HepG2 (cell line): ENCODE data around the gene CTRL. TPM values are rescaled to one million over a fixed set of nuclear protein-coding genes. Genes with fewer than 3 reads are reported as not detected.

Source experiments
- ATAC-seq: fragments of 200-7000 bp; cut with Tn5 transposase; 3 replicates; pipeline ENCODE4 v1.9.1; 2020; ENCODE audit warnings: mild to moderate bottlenecking, moderate library complexity
- BruUV-seq: library from RNA; stranded (reverse); fragments of 400-500 nt; replicated peaks from 2 replicates; lab custom pipeline; 2021; lab: Mats Ljungman, UMichigan
- CTCF ChIA-PET: fragments of 300-600 bp; formaldehyde crosslinking; extraction: SDS; loops from one replicate; lab custom pipeline; 2021; ENCODE audit warnings: low total read pairs, inconsistent platforms, low intra/inter-chr PET ratio; lab: Yijun Ruan, JAX
- POLR2A ChIA-PET: fragments of 350-600 bp; sonication (Branson Sonifier 250); formaldehyde crosslinking; loops from one replicate; lab custom pipeline; 2020; ENCODE audit warnings: antibody characterized with exemption, inconsistent platforms; lab: Yijun Ruan, JAX
- DNase-seq: peaks from one replicate; pipeline ENCODE4 v3.0.0-alpha.2; 2015; ENCODE audit warnings: low spot score
- FAIRE-seq: peaks from 3 replicates; lab custom pipeline; 2011; peaks lifted over from hg19 to GRCh38; lab: Jason Lieb, UNC
- H2AFZ ChIP-seq: one replicate; pipeline ENCODE4 v1.6.1; 2011; ENCODE audit warnings: low read length, inconsistent platforms
- H3K27ac ChIP-seq: fragments of 300-600 bp; 3 replicates; pipeline ENCODE4 v1.8.0; 2011; ENCODE audit warnings: mixed run types, mild to moderate bottlenecking, mixed read lengths, low read length, inconsistent platforms; ENCODE audit not compliant: insufficient read depth; ENCODE audit errors: extremely low read length
- H3K27me3 ChIP-seq, 2 experiments: fragments of 200-600 bp in 1 of 2; 2 replicates in 1 of 2; 3 replicates in 1 of 2; pipeline versions ENCODE4 v1.6.0 to v1.8.0; 2011; ENCODE audit warnings: low read length in 2 of 2, mild to moderate bottlenecking in 2 of 2, moderate library complexity in 2 of 2, inconsistent platforms in 1 of 2; ENCODE audit not compliant: insufficient read depth in 2 of 2, control insufficient read depth in 1 of 2
- H3K36me3 ChIP-seq, 2 experiments: fragments of 200-600 bp in 1 of 2; replicated peaks in 1 of 2; 2 replicates in 1 of 2; 3 replicates in 1 of 2; pipeline versions ENCODE4 v1.5.1 to v1.8.0; 2011; ENCODE audit warnings: low read length in 2 of 2, inconsistent platforms in 1 of 2; ENCODE audit not compliant: insufficient read depth in 2 of 2, control insufficient read depth in 1 of 2
- H3K4me1 ChIP-seq: 2 replicates; pipeline ENCODE4 v1.5.1; 2012; ENCODE audit warnings: low read length, inconsistent platforms; ENCODE audit not compliant: insufficient read depth
- H3K4me2 ChIP-seq: 2 replicates; pipeline ENCODE4 v1.6.0; 2011; ENCODE audit warnings: low read depth, low read length, inconsistent platforms
- H3K4me3 ChIP-seq, 3 experiments: fragments of 200-600 bp in 1 of 3; sonication (generic), shearing (Covaris generic) in 1 of 3; replicated peaks in 1 of 3; 2 replicates each; pipeline ENCODE4 v1.5.1; 2011 to 2016; ENCODE audit warnings: low read length in 3 of 3, inconsistent platforms in 2 of 3, low read depth in 2 of 3, mild to moderate bottlenecking in 2 of 3, control low read depth in 1 of 3, mixed read lengths in 1 of 3; ENCODE audit not compliant: insufficient read depth in 1 of 3
- H3K79me2 ChIP-seq: one replicate; pipeline ENCODE4 v1.6.1; 2011; ENCODE audit warnings: low read length, inconsistent platforms; ENCODE audit not compliant: insufficient read depth
- H3K9ac ChIP-seq: 2 replicates; pipeline ENCODE4 v1.6.0; 2011; ENCODE audit warnings: mild to moderate bottlenecking, low read depth, low read length, inconsistent platforms; ENCODE audit not compliant: insufficient read depth
- H3K9me3 ChIP-seq: 2 replicates; pipeline ENCODE4 v1.5.1; 2012; ENCODE audit warnings: mild to moderate bottlenecking, low read length
- H4K20me1 ChIP-seq: 2 replicates; pipeline ENCODE4 v1.6.0; 2011; ENCODE audit warnings: inconsistent platforms, mild to moderate bottlenecking, low read length, moderate library complexity; ENCODE audit not compliant: insufficient read depth
- EED ChIP-seq: sonication (generic); formaldehyde crosslinking; IDR thresholded peaks from 2 replicates; pipeline ENCODE4 v1.5.0; 2020; ENCODE audit warnings: mild to moderate bottlenecking, missing genetic modification reagents
- FOXK1 ChIP-seq: sonication (generic); formaldehyde crosslinking; IDR thresholded peaks from 2 replicates; pipeline ENCODE4 v1.4.0; 2020; ENCODE audit warnings: low read depth, missing genetic modification reagents, borderline replicate concordance
- IRF2 ChIP-seq: IDR thresholded peaks from 2 replicates; pipeline ENCODE4 v1.6.1; 2018; ENCODE audit warnings: missing genetic modification reagents, missing compliant biosample characterization
- PRDM10 ChIP-seq: sonication (generic); formaldehyde crosslinking; IDR thresholded peaks from 2 replicates; pipeline ENCODE4 v1.4.0; 2020; ENCODE audit warnings: low read depth, missing genetic modification reagents
- STAT6 ChIP-seq: sonication (generic); formaldehyde crosslinking; IDR thresholded peaks from 2 replicates; pipeline ENCODE4 v1.4.0; 2020; ENCODE audit warnings: missing genetic modification reagents, mild to moderate bottlenecking, borderline replicate concordance
- TRAFD1 ChIP-seq: sonication (generic); formaldehyde crosslinking; IDR thresholded peaks from 2 replicates; pipeline ENCODE4 v1.5.1; 2020; ENCODE audit warnings: missing genetic modification reagents, mild to moderate bottlenecking, borderline replicate concordance
- ZBTB49 ChIP-seq: sonication (generic); formaldehyde crosslinking; IDR thresholded peaks from 2 replicates; pipeline ENCODE4 v1.4.0; 2020; ENCODE audit warnings: missing genetic modification reagents, borderline replicate concordance
- ZNF232 ChIP-seq: sonication (generic); formaldehyde crosslinking; IDR thresholded peaks from 2 replicates; pipeline ENCODE4 v1.4.0; 2020; ENCODE audit warnings: missing genetic modification reagents, borderline replicate concordance
- ZNF274 ChIP-seq: sonication (generic); formaldehyde crosslinking; IDR thresholded peaks from 2 replicates; pipeline ENCODE4 v1.5.1; 2020; ENCODE audit warnings: mild to moderate bottlenecking, missing genetic modification reagents
- ZNF33A ChIP-seq: sonication (generic); formaldehyde crosslinking; IDR thresholded peaks from 2 replicates; pipeline ENCODE4 v1.5.1; 2020; ENCODE audit warnings: missing genetic modification reagents, mild to moderate bottlenecking, moderate library complexity, borderline replicate concordance
- ZNF614 ChIP-seq: IDR thresholded peaks from 2 replicates; pipeline ENCODE4 v1.6.1; 2018; ENCODE audit warnings: missing biosample characterization, missing genetic modification reagents, inconsistent platforms, borderline replicate concordance
- WGBS: methylation state at CpG from one replicate; pipeline ENCODE4 v1.1.6; 2017; ENCODE audit warnings: low lambda C conversion rate; 5-methylcytosine and 5-hydroxymethylcytosine counted together
- in situ Hi-C: cut with HindIII; loops from 2 replicates; pipeline ENCODE4 v1.10.0; 2017; ENCODE audit warnings: low pct_unique_long_range_greater_than_20kb; ENCODE audit not compliant: extremely low pct_ligation_motif_present
- intact Hi-C: fragments of 100-400 bp; cut with micrococcal nuclease; formaldehyde crosslinking; loops from one replicate; pipeline ENCODE4 v1.10.0; 2022; ENCODE audit not compliant: unreplicated experiment
- polyA plus RNA-seq, 8 experiments: library from polyadenylated mRNA; depleted of rRNA in 3 of 8; stranded (reverse) in 7 of 8; unstranded in 1 of 8; fragments of >200 nt; fragmentation: Illumina TruSeq in 4 of 8; extraction: Trizol in 4 of 8; gene quantifications; 2 replicates each; pipeline versions ENCODE4 v1.2.1 to v1.2.3, GENCODE V29; 2011 to 2016; ENCODE audit warnings: low read depth in 4 of 8, missing spikeins in 1 of 8, mixed read lengths in 1 of 8; ENCODE audit not compliant: insufficient read depth in 1 of 8
- total RNA-seq, 5 experiments: library from RNA; depleted of rRNA; stranded (reverse); fragments of >200 nt; fragmentation: Illumina TruSeq; extraction: Trizol; gene quantifications; 2 replicates each; pipeline ENCODE4 v1.2.3, GENCODE V29; 2016; ENCODE audit warnings: low read depth in 1 of 5

Gene CTRL
- total and polyA plus RNA-seq, 2 of the 13 experiments (the other 11 are each of a cell fraction or from before 2014, with no cell fraction given) = 1.9 to 2.7 TPM

DNA sequence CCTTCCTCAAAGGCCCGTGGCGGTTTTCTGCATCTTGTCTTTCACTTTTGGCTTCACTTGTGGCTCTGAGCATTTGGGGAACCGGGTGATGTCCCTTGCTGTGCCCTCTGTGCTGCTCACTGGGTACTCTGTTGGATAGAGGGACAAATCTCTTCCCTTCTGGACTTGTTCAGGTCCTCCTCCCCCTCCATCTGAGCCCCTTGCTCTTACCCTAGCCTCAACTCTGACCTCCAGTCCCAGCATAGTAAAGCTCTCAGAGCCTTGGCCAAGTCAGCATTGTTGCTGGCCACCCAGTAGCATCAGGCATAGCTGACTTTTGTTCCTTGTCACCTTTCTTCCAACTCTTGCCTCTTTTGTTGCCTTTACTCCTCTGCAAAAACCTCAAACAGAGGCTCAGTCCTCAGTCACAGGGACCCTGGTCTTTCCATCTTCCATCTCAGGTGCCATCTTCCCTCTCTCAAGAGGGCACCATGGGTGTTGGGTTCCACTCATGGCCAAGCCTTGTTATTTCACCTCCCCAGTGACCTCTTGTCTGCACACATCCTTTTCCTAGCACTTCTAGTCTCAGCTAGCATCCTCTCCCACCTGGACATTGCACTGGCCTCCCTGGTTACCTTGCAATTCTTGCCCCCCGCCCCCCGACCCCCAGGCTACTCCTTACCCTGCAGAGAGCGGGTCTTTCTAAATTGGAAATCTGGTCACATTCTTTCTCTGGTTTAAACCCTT is 5.4 kb upstream of the CTRL start:
- WGBS = 48% methylated on average over 6 of the region's 6 CpGs
- 0 out of 2 replicates have a peak, but pooled peaks have one; percentile 23 for TF ChIP-seq PRDM10 (CRISPR knock-in tag)
- TF ChIP-seq TRAFD1 (CRISPR knock-in tag) = no peak; the same call in none of the 2 replicates
- TF ChIP-seq IRF2 = 0 out of 2 replicates have a peak, but pooled peaks have one; percentile 4
- 0 out of 2 replicates have a peak, but pooled peaks have one; percentile 10 for TF ChIP-seq ZNF614 (CRISPR knock-in tag)
- TF ChIP-seq ZNF33A (CRISPR knock-in tag) = no peak
- TF ChIP-seq FOXK1 = no peak
- no peak for TF ChIP-seq ZNF274 (CRISPR knock-in tag)
- TF ChIP-seq STAT6 = no peak
- TF ChIP-seq ZBTB49 (CRISPR knock-in tag) = no peak
- peak; percentile 47; the same call in 1 of the 2 replicates for TF ChIP-seq ZNF232
- no peak for TF ChIP-seq EED (CRISPR knock-in tag)

More for the DNA sequence above, 5.4 kb upstream of the CTRL start:
- Histone ChIP-seq H2AFZ (no peak overlapping the region), H3K9ac (peak overlapping the region; percentile 92), H3K4me1 (peaks cover 41% of the 10 kb centered on the region), H3K27ac (peak overlapping the region; percentile 70), H3K36me3 (peaks cover 6 to 11% of the 10 kb centered on the region in 2 experiments; a peak in 4 of 5 replicates), H4K20me1 (peaks cover 11% of the 10 kb centered on the region; the same call in 1 of the 2 replicates), H3K4me2 (peak overlapping the region; percentile 99), H3K4me3 (peak overlapping the region; percentile 86 to 97 (median 97)), H3K9me3 (no peaks in the 10 kb centered on the region), H3K27me3 (no peaks in the 10 kb centered on the region; a peak in 1 of 5 replicates), H3K79me2 (peaks cover 24% of the 10 kb centered on the region)
- DNase-seq (no peak), FAIRE-seq (no peak), ATAC-seq (peak; percentile 0)
- in situ Hi-C loops (loop anchor here (10.0 kb wide), 1 partner anchor 272 kb away; the partner anchor contains the start of genes ACD, C16orf86, ENKD1 and PARD6A), intact Hi-C loops (no loop called here)
- ChIA-PET CTCF (no interaction called here), POLR2A (interaction anchor here (0.8 to 4.6 kb wide), 9 partner anchors 8 to 100 kb away, joined by 3 to 36 read pairs (median 9); partner anchors contain the start of genes DDX28, DPEP2, DUS2 and SLC12A4)
- BruUV-seq = no TSS peak
